Calu3 (cell line): Measurements from ENCODE around the gene PIK3R6. TPM values are rescaled to one million over a fixed set of nuclear protein-coding genes. Genes with fewer than 3 reads are reported as not detected.

ENCODE experiments used
- BruUV-seq: library from RNA; stranded (reverse); fragments of 400-500 nt; replicated peaks from 2 replicates; lab custom pipeline; 2021; lab: Mats Ljungman, UMichigan
- CTCF ChIA-PET: fragments of 300-600 bp; sonication (Branson Sonifier 250); formaldehyde crosslinking; loops from one replicate; lab custom pipeline; 2022; ENCODE audit warnings: antibody characterized with exemption; lab: Charles Lee
- DNase-seq: peaks from one replicate; pipeline ENCODE4 v3.0.0; 2022
- H3K27ac Mint-ChIP-seq: one replicate; pipeline ENCODE4 v1.8.0; 2022; ENCODE audit warnings: mixed read lengths; ENCODE audit not compliant: unreplicated experiment
- H3K27me3 Mint-ChIP-seq: one replicate; pipeline ENCODE4 v1.8.0; 2022; ENCODE audit warnings: mixed read lengths; ENCODE audit not compliant: unreplicated experiment
- H3K36me3 Mint-ChIP-seq: one replicate; pipeline ENCODE4 v1.8.0; 2022; ENCODE audit warnings: mild to moderate bottlenecking, moderate library complexity, mixed read lengths; ENCODE audit not compliant: insufficient read depth, unreplicated experiment
- H3K4me1 Mint-ChIP-seq: one replicate; pipeline ENCODE4 v1.8.0; 2022; ENCODE audit warnings: mild to moderate bottlenecking, low read depth, mixed read lengths; ENCODE audit not compliant: unreplicated experiment
- H3K4me3 Mint-ChIP-seq: one replicate; pipeline ENCODE4 v1.8.0; 2022; ENCODE audit warnings: mild to moderate bottlenecking, low read depth, moderate library complexity, mixed read lengths; ENCODE audit not compliant: unreplicated experiment
- H3K9me3 Mint-ChIP-seq: one replicate; pipeline ENCODE4 v1.8.0; 2022; ENCODE audit warnings: low read depth, mixed read lengths; ENCODE audit not compliant: unreplicated experiment
- CTCF ChIP-seq: fragments of 200-600 bp; IDR thresholded peaks from one replicate; pipeline ENCODE4 v1.8.0; 2022; ENCODE audit warnings: antibody characterized with exemption; ENCODE audit not compliant: unreplicated experiment
- intact Hi-C: fragments of 100-400 bp; cut with micrococcal nuclease; formaldehyde crosslinking; loops from one replicate; pipeline ENCODE4 v1.10.0; 2022; ENCODE audit not compliant: unreplicated experiment
- total RNA-seq: library from RNA; stranded (reverse); gene quantifications from 2 replicates; pipeline ENCODE4 v1.2.3, GENCODE V29; 2022

The PIK3R6 gene
- total RNA-seq, 1 experiment from 2014 or later = not detected

DNA sequence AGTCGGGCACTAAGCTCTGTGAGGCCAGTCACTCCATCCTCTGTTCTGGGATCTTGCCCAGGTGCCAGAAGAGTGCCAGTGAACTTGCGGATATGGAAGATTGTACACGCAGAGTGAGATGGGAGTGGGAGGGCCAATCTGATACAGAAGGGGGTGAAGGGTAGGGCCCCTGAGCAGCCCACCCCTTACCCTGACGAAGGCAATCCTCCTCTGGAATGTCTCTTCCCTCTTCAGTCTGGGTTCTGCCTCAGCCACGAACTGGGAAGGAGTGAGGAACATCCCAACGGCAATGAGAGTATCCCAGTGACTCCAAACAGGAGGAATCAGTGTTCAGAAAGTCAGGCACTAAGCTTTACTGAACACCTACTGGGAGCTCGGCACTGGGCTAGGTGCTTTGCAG lies 11.9 kb upstream of the PIK3R6 start:
- H3K27me3 Mint-ChIP-seq = peaks cover 83% of the 10 kb centered on the region
- no peaks in the 10 kb centered on the region for H3K9me3 Mint-ChIP-seq
- no peak for DNase-seq
- TF ChIP-seq CTCF = no peak
- intact Hi-C loops = no loop called here
- no peaks in the 10 kb centered on the region for H3K36me3 Mint-ChIP-seq
- BruUV-seq = no TSS peak
- CTCF ChIA-PET = no interaction called here
- H3K27ac Mint-ChIP-seq = no peak overlapping the region
- no peaks in the 10 kb centered on the region for H3K4me1 Mint-ChIP-seq
- H3K4me3 Mint-ChIP-seq = no peak overlapping the region

- TF ChIP-seq CTCF = no peak
- Mint-ChIP-seq H3K27ac (no peak overlapping the region), H3K9me3 (no peaks in the 10 kb centered on the region), H3K36me3 (peaks cover 5% of the 10 kb centered on the region), H3K4me1 (no peaks in the 10 kb centered on the region), H3K27me3 (peaks cover 83% of the 10 kb centered on the region), H3K4me3 (no peak overlapping the region)
- intact Hi-C loops = no loop called here
- DNase-seq = no peak
- BruUV-seq = no TSS peak
- CTCF ChIA-PET = interaction anchor here (0.6 kb wide), 1 partner anchor 654 kb away, joined by 3 read pairs; no protein-coding TSS in a partner anchor
These were observed 10.5 kb upstream of the PIK3R6 start for GRCh38 chr17:8877984-8878383.

- no peak overlapping the region for H3K4me3 Mint-ChIP-seq
- intact Hi-C loops = no loop called here
- H3K27ac Mint-ChIP-seq = no peak overlapping the region
- BruUV-seq = no TSS peak
- H3K4me1 Mint-ChIP-seq = no peaks in the 10 kb centered on the region
- DNase-seq = no peak
- CTCF ChIA-PET = no interaction called here
- H3K9me3 Mint-ChIP-seq = no peaks in the 10 kb centered on the region
- no peak for TF ChIP-seq CTCF
- peaks cover 72% of the 10 kb centered on the region for H3K27me3 Mint-ChIP-seq
- H3K36me3 Mint-ChIP-seq = peaks cover 5% of the 10 kb centered on the region
These were observed 8.5 kb upstream of the PIK3R6 start for GRCh38 chr17:8875957-8876356.

DNA sequence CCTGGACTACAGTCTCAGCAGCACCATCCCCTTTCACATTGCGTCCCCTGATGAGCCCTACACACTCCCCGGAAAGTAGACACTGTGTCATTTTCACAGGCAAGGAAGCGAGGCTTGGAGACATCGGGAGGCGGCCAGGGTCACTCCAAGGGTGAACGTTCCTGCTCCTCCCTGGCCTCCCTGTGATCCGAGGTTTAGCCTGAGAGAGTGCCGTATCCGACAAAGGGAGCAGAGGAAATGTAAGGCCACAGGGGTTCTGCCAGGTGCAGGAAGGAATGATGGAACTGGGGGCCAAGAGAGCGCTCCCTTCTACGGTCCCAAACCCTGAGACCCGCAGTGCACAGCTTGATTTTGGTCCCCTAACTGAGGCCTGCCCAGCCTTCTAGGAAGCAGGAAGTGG lies 8.0 kb upstream of the PIK3R6 start:
- DNase-seq = no peak
- peaks cover 72% of the 10 kb centered on the region for H3K27me3 Mint-ChIP-seq
- H3K4me1 Mint-ChIP-seq = no peaks in the 10 kb centered on the region
- H3K27ac Mint-ChIP-seq = no peak overlapping the region
- peaks cover 5% of the 10 kb centered on the region for H3K36me3 Mint-ChIP-seq
- CTCF ChIA-PET = no interaction called here
- no peaks in the 10 kb centered on the region for H3K9me3 Mint-ChIP-seq
- BruUV-seq = no TSS peak
- H3K4me3 Mint-ChIP-seq = no peak overlapping the region
- no peak for TF ChIP-seq CTCF
- intact Hi-C loops = no loop called here
